Left lung (tissue), 10 donors: ENCODE data around the gene ROBO1. TPM values are rescaled to one million over a fixed set of nuclear protein-coding genes. Genes with fewer than 3 reads are reported as not detected.

Experiments used
- ATAC-seq: fragments of 200-7000 bp; cut with Tn5 transposase; one replicate; pipeline ENCODE4 v1.9.1; 2020; ENCODE audit warnings: moderate library complexity
- DNase-seq, 4 donors: peaks; one replicate each; pipeline ENCODE4 v3.0.0-alpha.2; 2013 to 2020
- H3K27ac ChIP-seq, 2 donors: fragments of 200-600 bp; sonication (generic) in 1 of 2; one replicate each; pipeline versions ENCODE4 v1.5.0 to v1.8.0; 2020 to 2021
- H3K27me3 ChIP-seq, 2 donors: fragments of 200-600 bp; sonication (generic) in 1 of 2; one replicate each; pipeline versions ENCODE4 v1.5.0 to v1.8.0; 2020 to 2021
- H3K36me3 ChIP-seq, 2 donors: fragments of 200-600 bp; sonication (generic) in 1 of 2; one replicate each; pipeline versions ENCODE4 v1.5.0 to v1.8.0; 2020 to 2021
- H3K4me1 ChIP-seq, 2 donors: fragments of 200-600 bp; one replicate each; pipeline ENCODE4 v1.8.0; 2021
- H3K4me3 ChIP-seq, 2 donors: fragments of 200-600 bp; sonication (generic) in 1 of 2; one replicate each; pipeline versions ENCODE4 v1.5.0 to v1.8.0; 2020 to 2021; ENCODE audit warnings: mild to moderate bottlenecking in 1 of 2
- H3K9me3 ChIP-seq, 2 donors: fragments of 200-600 bp; sonication (generic) in 1 of 2; one replicate each; pipeline versions ENCODE4 v1.5.0 to v1.8.0; 2020 to 2021
- intact Hi-C, 2 donors: fragments of 100-400 bp; cut with DNase I; formaldehyde crosslinking; loops; one replicate each; pipeline versions ENCODE4 v1.11.2 to v1.14.2; 2022
- polyA plus RNA-seq, 6 donors: library from polyadenylated mRNA; unstranded; fragments of 120-200 nt; gene quantifications; one replicate each; pipeline ENCODE4 v1.2.1, GENCODE V29; 2013; ENCODE audit not compliant: insufficient read length in 6 of 6
- total RNA-seq, 2 donors: library from RNA; stranded (reverse); fragmentation: NEBNext Ultra II Directional; extraction: Animal tissue kit (Norgen Biotek cat#: 25700); gene quantifications; one replicate each; pipeline ENCODE4 v1.2.1, GENCODE V29; 2021
- TF ChIP-seq, protein P1 (sequence below), 2 donors: fragments of 200-600 bp; sonication (generic) in 1 of 2; IDR thresholded peaks; one replicate each; pipeline versions ENCODE4 v1.5.0 to v1.8.0; 2021; ENCODE audit warnings: antibody characterized with exemption in 2 of 2
- donor health status: DM: no; HTN: yes; CAD: no.
- donor health status: DM: no; HTN: no; CAD: no.

Gene ROBO1
- total and polyA plus RNA-seq, 8 donors = 20.3 to 134 (median 102) TPM

DNA sequence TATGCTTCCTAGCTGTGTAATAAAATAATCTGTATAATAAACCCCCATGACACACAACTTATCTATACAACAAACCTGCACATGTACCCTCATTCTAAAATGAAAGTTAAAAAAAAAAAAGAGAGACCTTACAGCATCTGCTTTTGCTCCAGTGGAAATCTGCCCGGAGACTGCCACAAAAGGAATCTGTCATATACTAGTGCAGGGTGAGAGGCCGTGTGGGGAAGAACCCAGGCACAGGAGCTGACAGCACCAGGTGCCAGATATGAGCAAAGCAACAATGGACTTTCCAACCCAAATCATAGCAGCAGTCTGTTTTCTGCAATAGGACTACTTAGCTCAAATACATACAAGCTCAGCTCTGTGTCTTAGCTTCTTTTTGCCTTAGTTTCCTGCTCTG, 346.5 kb downstream of the ROBO1 start:
- intact Hi-C loops = no loop called here
- Histone ChIP-seq H3K27me3 (no peaks in the 10 kb centered on the region), H3K4me1 (no peaks in the 10 kb centered on the region), H3K9me3 (no peaks in the 10 kb centered on the region), H3K4me3 (no peak overlapping the region), H3K27ac (no peak overlapping the region), H3K36me3 (no peaks in the 10 kb centered on the region)
- ATAC-seq (no peak), DNase-seq (peak in 1 of 4 donors; percentile 6)
- TF ChIP-seq, protein P1, sequence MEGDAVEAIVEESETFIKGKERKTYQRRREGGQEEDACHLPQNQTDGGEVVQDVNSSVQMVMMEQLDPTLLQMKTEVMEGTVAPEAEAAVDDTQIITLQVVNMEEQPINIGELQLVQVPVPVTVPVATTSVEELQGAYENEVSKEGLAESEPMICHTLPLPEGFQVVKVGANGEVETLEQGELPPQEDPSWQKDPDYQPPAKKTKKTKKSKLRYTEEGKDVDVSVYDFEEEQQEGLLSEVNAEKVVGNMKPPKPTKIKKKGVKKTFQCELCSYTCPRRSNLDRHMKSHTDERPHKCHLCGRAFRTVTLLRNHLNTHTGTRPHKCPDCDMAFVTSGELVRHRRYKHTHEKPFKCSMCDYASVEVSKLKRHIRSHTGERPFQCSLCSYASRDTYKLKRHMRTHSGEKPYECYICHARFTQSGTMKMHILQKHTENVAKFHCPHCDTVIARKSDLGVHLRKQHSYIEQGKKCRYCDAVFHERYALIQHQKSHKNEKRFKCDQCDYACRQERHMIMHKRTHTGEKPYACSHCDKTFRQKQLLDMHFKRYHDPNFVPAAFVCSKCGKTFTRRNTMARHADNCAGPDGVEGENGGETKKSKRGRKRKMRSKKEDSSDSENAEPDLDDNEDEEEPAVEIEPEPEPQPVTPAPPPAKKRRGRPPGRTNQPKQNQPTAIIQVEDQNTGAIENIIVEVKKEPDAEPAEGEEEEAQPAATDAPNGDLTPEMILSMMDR (IDR thresholded peaks at IDR 0.05) = no peak

- H3K9me3 ChIP-seq = no peaks in the 10 kb centered on the region
- H3K27me3 ChIP-seq = no peaks in the 10 kb centered on the region
- H3K4me3 ChIP-seq = no peak overlapping the region
- ATAC-seq = peak; percentile 27
- no peaks in the 10 kb centered on the region for H3K4me1 ChIP-seq
- no peaks in the 10 kb centered on the region for H3K36me3 ChIP-seq
- intact Hi-C loops = no loop called here
- TF ChIP-seq, protein P1 (IDR thresholded peaks at IDR 0.05) = no peak
- H3K27ac ChIP-seq = no peak overlapping the region
- DNase-seq = no peak
Observed at GRCh38 chr3:79418855-79419621, 348.8 kb downstream of the ROBO1 start.

GRCh38 chr3:79415356-79415755, 352.4 kb downstream of the ROBO1 start:
- Histone ChIP-seq H3K4me3 (no peak overlapping the region), H3K27me3 (no peaks in the 10 kb centered on the region), H3K36me3 (no peaks in the 10 kb centered on the region), H3K9me3 (no peaks in the 10 kb centered on the region), H3K4me1 (no peaks in the 10 kb centered on the region), H3K27ac (no peak overlapping the region)
- intact Hi-C loops = no loop called here
- TF ChIP-seq, protein P1 (IDR thresholded peaks at IDR 0.05) = no peak
- no peak for ATAC-seq
- no peak for DNase-seq

DNA sequence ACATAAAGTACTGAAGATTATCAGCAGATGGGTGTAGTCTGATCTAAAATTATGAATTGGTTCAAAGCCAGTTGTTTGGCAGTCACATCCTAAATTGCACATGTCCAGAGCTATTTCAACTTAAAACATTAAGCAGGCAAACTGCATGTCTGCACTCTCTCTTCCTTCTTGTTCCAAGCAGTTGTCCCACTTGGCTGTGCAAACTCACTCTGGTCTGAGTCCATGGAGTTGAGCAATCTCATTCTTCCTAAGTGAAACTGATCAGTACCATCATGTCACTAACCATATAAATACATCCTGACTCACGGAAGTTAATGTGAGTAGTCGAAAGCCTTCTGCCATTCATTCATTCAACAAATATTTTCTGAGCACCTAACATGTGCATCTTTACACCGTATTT, 353.0 kb downstream of the ROBO1 start:
- peak in 2 of 4 donors; percentile 85 to 90 for DNase-seq
- peak; percentile 63 for ATAC-seq
- no peak overlapping the region for H3K27ac ChIP-seq
- TF ChIP-seq, protein P1 (IDR thresholded peaks at IDR 0.05) = no peak
- intact Hi-C loops = no loop called here
- H3K36me3 ChIP-seq = no peaks in the 10 kb centered on the region
- H3K4me3 ChIP-seq = no peak overlapping the region
- H3K4me1 ChIP-seq = no peaks in the 10 kb centered on the region
- no peaks in the 10 kb centered on the region for H3K27me3 ChIP-seq
- no peaks in the 10 kb centered on the region for H3K9me3 ChIP-seq

GRCh38 chr3:79414035-79414434, 353.8 kb downstream of the ROBO1 start:
- Histone ChIP-seq H3K9me3 (no peaks in the 10 kb centered on the region), H3K27ac (no peak overlapping the region), H3K4me1 (no peaks in the 10 kb centered on the region), H3K36me3 (no peaks in the 10 kb centered on the region), H3K27me3 (no peaks in the 10 kb centered on the region), H3K4me3 (no peak overlapping the region)
- TF ChIP-seq, protein P1 (IDR thresholded peaks at IDR 0.05) = no peak
- intact Hi-C loops = no loop called here
- ATAC-seq = no peak
- DNase-seq = no peak
